OCI-LY7 (cell line): ENCODE measurements around the gene STBD1. TPM values are rescaled to one million over a fixed set of nuclear protein-coding genes. Genes with fewer than 3 reads are reported as not detected.

Experiments used
- BruUV-seq: library from RNA; stranded (reverse); fragments of 400-500 nt; replicated peaks from 2 replicates; lab custom pipeline; 2021; lab: Mats Ljungman, UMichigan
- CTCF ChIA-PET: fragments of 300-600 bp; sonication (Branson Sonifier 250); formaldehyde crosslinking; loops from one replicate; lab custom pipeline; 2022; ENCODE audit warnings: antibody characterized with exemption; ENCODE audit not compliant: unreplicated experiment; lab: Charles Lee
- POLR2A ChIA-PET: fragments of 300-600 bp; sonication (Branson Sonifier 250); formaldehyde crosslinking; loops from one replicate; lab custom pipeline; 2022; ENCODE audit warnings: antibody characterized with exemption; lab: Charles Lee
- DNase-seq: peaks from one replicate; pipeline ENCODE4 v3.0.0-alpha.2; 2015; ENCODE audit warnings: low spot score
- H2AFZ ChIP-seq: fragments of 200-600 bp; sonication (generic), shearing (Covaris generic); 2 replicates; pipeline ENCODE4 v1.6.1; 2014; ENCODE audit warnings: mild to moderate bottlenecking, antibody characterized with exemption, low read length, moderate library complexity
- H3K27ac ChIP-seq: fragments of 200-600 bp; sonication (generic); 2 replicates; pipeline ENCODE4 v1.5.1; 2014; ENCODE audit warnings: mixed run types, low read depth, mild to moderate bottlenecking, moderate library complexity, low read length, inconsistent platforms; ENCODE audit not compliant: poor library complexity, severe bottlenecking
- H3K36me3 ChIP-seq: fragments of 200-600 bp; sonication (generic); 2 replicates; pipeline ENCODE4 v1.6.1; 2014; ENCODE audit warnings: mild to moderate bottlenecking, antibody characterized with exemption, low read length, moderate library complexity, mixed read lengths; ENCODE audit not compliant: insufficient read depth
- H3K4me1 ChIP-seq: fragments of 200-600 bp; sonication (generic); 2 replicates; pipeline ENCODE4 v1.5.1; 2014; ENCODE audit warnings: mild to moderate bottlenecking, low read length; ENCODE audit not compliant: insufficient read depth, poor library complexity, severe bottlenecking
- H3K4me2 ChIP-seq: fragments of 200-600 bp; sonication (generic); 2 replicates; pipeline ENCODE4 v1.6.1; 2014; ENCODE audit warnings: mild to moderate bottlenecking, low read length
- H3K4me3 ChIP-seq: fragments of 200-600 bp; sonication (generic); 2 replicates; pipeline ENCODE4 v1.5.1; 2014; ENCODE audit warnings: mild to moderate bottlenecking, low read depth, low read length; ENCODE audit not compliant: poor library complexity, severe bottlenecking
- H3K79me2 ChIP-seq: fragments of 200-600 bp; sonication (generic); 2 replicates; pipeline ENCODE4 v1.6.1; 2016; ENCODE audit warnings: low read depth, mild to moderate bottlenecking, low read length, moderate library complexity, mixed read lengths; ENCODE audit not compliant: insufficient read depth
- H3K9me2 ChIP-seq: fragments of 200-600 bp; sonication (generic); 2 replicates; pipeline ENCODE4 v1.6.1; 2016; ENCODE audit warnings: mild to moderate bottlenecking, low read length, mixed read lengths; ENCODE audit not compliant: insufficient read depth
- H3K9me3 ChIP-seq: fragments of 200-600 bp; sonication (generic); 2 replicates; pipeline ENCODE4 v1.6.1; 2014; ENCODE audit warnings: mild to moderate bottlenecking, mixed run types, low read length, mixed read lengths
- H4K20me1 ChIP-seq: fragments of 200-600 bp; sonication (generic); 2 replicates; pipeline ENCODE4 v1.6.1; 2014; ENCODE audit warnings: mild to moderate bottlenecking, antibody characterized with exemption, low read length, moderate library complexity, mixed read lengths; ENCODE audit not compliant: insufficient read depth
- EZH2phosphoT487 ChIP-seq: fragments of 200-600 bp; sonication (generic); IDR thresholded peaks from 2 replicates; pipeline ENCODE4 v1.6.1; 2018; ENCODE audit warnings: low read depth, borderline replicate concordance, mild to moderate bottlenecking, mixed run types, antibody characterized with exemption, low read length, moderate library complexity, mixed read lengths
- intact Hi-C: fragments of 100-400 bp; cut with micrococcal nuclease; formaldehyde crosslinking; loops from one replicate; pipeline ENCODE4 v1.10.0; 2022; ENCODE audit not compliant: unreplicated experiment
- total RNA-seq, 2 experiments: library from RNA; depleted of rRNA in 1 of 2; stranded (reverse); fragments of >200 nt in 1 of 2; shearing (Covaris generic) in 1 of 2; gene quantifications; 2 replicates each; pipeline ENCODE4 v1.2.3, GENCODE V29; 2014 to 2022
- TF ChIP-seq, protein P1 (sequence below): fragments of 200-600 bp; sonication (generic); conservative IDR thresholded peaks from 2 replicates; pipeline ENCODE4 v1.5.1; 2014; ENCODE audit warnings: mild to moderate bottlenecking, antibody characterized with exemption, low read length, moderate library complexity, mixed read lengths

Gene STBD1
- total RNA-seq, 2 experiments from 2014 or later, result not detected

DNA sequence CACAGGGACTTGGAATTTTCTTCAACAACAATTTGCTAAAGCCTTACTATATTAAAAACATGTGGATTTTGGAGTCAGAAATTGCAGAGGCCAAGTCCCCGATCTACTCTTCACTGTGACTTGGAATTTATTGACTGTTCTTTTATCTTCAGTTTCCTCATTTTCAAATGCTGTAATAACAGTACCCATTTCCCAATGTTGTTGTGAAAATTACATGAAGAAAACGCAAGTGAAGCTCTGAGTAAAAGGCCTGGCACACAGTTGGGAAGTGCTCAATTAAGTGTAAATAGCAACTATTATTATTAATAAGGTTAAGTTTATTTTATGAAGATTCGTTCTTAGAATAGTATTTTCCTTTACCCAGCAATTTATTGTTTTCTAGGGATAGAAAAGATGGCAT lies 15.7 kb downstream of the STBD1 start:
- CTCF ChIA-PET, result no interaction called here
- intact Hi-C loops, result no loop called here

DNA sequence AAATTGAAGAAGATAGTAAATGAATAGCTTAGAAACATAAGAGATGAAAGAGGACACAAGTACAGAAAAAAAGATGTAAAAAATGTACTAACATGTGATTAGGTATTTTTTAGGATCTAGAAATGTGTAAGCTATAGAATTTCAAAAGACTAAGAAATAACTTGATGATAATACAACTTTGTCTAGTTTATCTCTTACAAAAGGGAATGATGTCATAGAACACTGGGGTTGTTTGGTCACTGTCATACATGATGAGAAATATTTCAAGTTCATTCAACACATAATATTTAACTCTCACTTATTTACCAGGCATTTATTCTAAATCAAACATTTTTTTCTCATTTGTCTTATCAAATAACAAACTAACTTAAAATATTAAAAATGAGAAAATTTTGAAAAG lies 18.5 kb downstream of the STBD1 start:
- Histone ChIP-seq H3K27ac (no peak overlapping the region), H3K4me3 (no peak overlapping the region), H3K9me2 (no peaks in the 10 kb centered on the region), H2AFZ (no peak overlapping the region), H3K4me2 (no peak overlapping the region), H3K36me3 (no peaks in the 10 kb centered on the region), H3K79me2 (no peaks in the 10 kb centered on the region), H3K9me3 (peaks cover 13% of the 10 kb centered on the region), H4K20me1 (no peaks in the 10 kb centered on the region), H3K4me1 (no peaks in the 10 kb centered on the region)
- intact Hi-C loops, result no loop called here
- TF ChIP-seq, protein P1, sequence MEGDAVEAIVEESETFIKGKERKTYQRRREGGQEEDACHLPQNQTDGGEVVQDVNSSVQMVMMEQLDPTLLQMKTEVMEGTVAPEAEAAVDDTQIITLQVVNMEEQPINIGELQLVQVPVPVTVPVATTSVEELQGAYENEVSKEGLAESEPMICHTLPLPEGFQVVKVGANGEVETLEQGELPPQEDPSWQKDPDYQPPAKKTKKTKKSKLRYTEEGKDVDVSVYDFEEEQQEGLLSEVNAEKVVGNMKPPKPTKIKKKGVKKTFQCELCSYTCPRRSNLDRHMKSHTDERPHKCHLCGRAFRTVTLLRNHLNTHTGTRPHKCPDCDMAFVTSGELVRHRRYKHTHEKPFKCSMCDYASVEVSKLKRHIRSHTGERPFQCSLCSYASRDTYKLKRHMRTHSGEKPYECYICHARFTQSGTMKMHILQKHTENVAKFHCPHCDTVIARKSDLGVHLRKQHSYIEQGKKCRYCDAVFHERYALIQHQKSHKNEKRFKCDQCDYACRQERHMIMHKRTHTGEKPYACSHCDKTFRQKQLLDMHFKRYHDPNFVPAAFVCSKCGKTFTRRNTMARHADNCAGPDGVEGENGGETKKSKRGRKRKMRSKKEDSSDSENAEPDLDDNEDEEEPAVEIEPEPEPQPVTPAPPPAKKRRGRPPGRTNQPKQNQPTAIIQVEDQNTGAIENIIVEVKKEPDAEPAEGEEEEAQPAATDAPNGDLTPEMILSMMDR, result no peak
- no peak for TF ChIP-seq EZH2phosphoT487
- no TSS peak for BruUV-seq
- ChIA-PET CTCF (no interaction called here), POLR2A (interaction anchor here (1.2 to 1.6 kb wide), 2 partner anchors 12 to 16 kb away, joined by 6 to 7 read pairs; no protein-coding TSS in a partner anchor)
- no peak for DNase-seq

More for the DNA sequence above, 15.7 kb downstream of the STBD1 start:
- POLR2A ChIA-PET, result no interaction called here
- no peaks in the 10 kb centered on the region for H4K20me1 ChIP-seq
- no peak overlapping the region for H3K27ac ChIP-seq
- no TSS peak for BruUV-seq
- H3K79me2 ChIP-seq, result no peaks in the 10 kb centered on the region
- H3K36me3 ChIP-seq, result no peaks in the 10 kb centered on the region
- H3K4me2 ChIP-seq, result no peak overlapping the region
- peaks cover 13% of the 10 kb centered on the region for H3K9me3 ChIP-seq
- TF ChIP-seq EZH2phosphoT487, result no peak
- TF ChIP-seq, protein P1, result no peak
- no peaks in the 10 kb centered on the region for H3K4me1 ChIP-seq
- no peak overlapping the region for H2AFZ ChIP-seq
- no peaks in the 10 kb centered on the region for H3K9me2 ChIP-seq
- H3K4me3 ChIP-seq, result no peak overlapping the region
- no peak for DNase-seq

DNA sequence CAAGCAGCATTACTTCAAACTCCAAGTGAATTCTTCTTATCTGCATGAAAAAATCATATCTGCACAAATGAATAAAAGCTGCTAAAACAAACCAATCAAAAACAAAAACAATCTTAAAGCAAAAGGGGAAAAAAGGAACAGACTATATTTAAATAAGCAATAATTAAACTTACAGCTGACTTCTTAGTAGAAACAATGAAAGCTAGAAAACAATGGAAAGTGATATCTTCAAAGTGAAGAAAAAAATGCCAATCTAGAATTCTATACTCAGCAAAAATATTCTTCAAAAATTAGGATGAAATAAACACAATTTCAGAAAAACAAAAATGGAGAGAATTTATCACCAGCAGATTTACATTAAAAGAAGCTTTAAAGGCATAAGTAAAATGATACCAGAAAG lies 20.0 kb downstream of the STBD1 start:
- no peak for TF ChIP-seq EZH2phosphoT487
- TF ChIP-seq, protein P1, result no peak
- no peaks in the 10 kb centered on the region for H3K4me1 ChIP-seq
- H3K9me3 ChIP-seq, result peaks cover 13% of the 10 kb centered on the region
- DNase-seq, result no peak
- intact Hi-C loops, result no loop called here
- H3K4me3 ChIP-seq, result no peak overlapping the region
- H3K4me2 ChIP-seq, result no peak overlapping the region
- H3K36me3 ChIP-seq, result no peaks in the 10 kb centered on the region
- H2AFZ ChIP-seq, result no peak overlapping the region
- H3K79me2 ChIP-seq, result no peaks in the 10 kb centered on the region
- no peaks in the 10 kb centered on the region for H4K20me1 ChIP-seq
- no TSS peak for BruUV-seq
- CTCF ChIA-PET, result no interaction called here
- no peaks in the 10 kb centered on the region for H3K9me2 ChIP-seq
- H3K27ac ChIP-seq, result no peak overlapping the region
- POLR2A ChIA-PET, result no interaction called here
